Thyroid gland (tissue), 4 donors: Measurements from ENCODE around the gene PSTPIP1. TPM values are rescaled to one million over a fixed set of nuclear protein-coding genes. Genes with fewer than 3 reads are reported as not detected.

Experiments used
- DNase-seq, 2 donors: peaks; one replicate each; pipeline ENCODE4 v3.0.0-alpha.2; 2019
- H3K27ac ChIP-seq, 3 donors: fragments of 200-600 bp; sonication (generic); 1 replicate in 2 of 3; 2 replicates in 1 of 3; pipeline ENCODE4 v1.5.1; 2016 to 2019; ENCODE audit warnings: mild to moderate bottlenecking in 1 of 3, moderate library complexity in 1 of 3
- H3K27me3 ChIP-seq: fragments of 200-600 bp; sonication (generic); one replicate; pipeline ENCODE4 v1.5.1; 2019
- H3K36me3 ChIP-seq, 2 donors: fragments of 200-600 bp; sonication (generic); one replicate each; pipeline ENCODE4 v1.5.1; 2016 to 2019
- H3K4me1 ChIP-seq, 2 donors: fragments of 200-600 bp; sonication (generic); one replicate each; pipeline ENCODE4 v1.5.1; 2017 to 2019
- H3K4me3 ChIP-seq, 3 donors: fragments of 200-600 bp; sonication (generic); replicated peaks in 1 of 3; 1 replicate in 2 of 3; 2 replicates in 1 of 3; pipeline ENCODE4 v1.5.1; 2016; ENCODE audit warnings: mild to moderate bottlenecking in 1 of 3
- H3K9me3 ChIP-seq: fragments of 200-600 bp; sonication (generic); one replicate; pipeline ENCODE4 v1.5.1; 2017
- CTCF ChIP-seq, 6 experiments: fragments of 200-600 bp in 3 of 6; fragments of 450-650 bp in 3 of 6; sonication (generic) in 3 of 6; IDR thresholded peaks; one replicate each; pipeline ENCODE4 v1.5.1; 2016 to 2019; ENCODE audit warnings: antibody characterized with exemption in 6 of 6, mild to moderate bottlenecking in 2 of 6, inconsistent platforms in 1 of 6, moderate library complexity in 1 of 6
- POLR2A ChIP-seq, 2 donors: fragments of 450-650 bp; IDR thresholded peaks; one replicate each; pipeline ENCODE4 v1.6.1; 2017; ENCODE audit warnings: antibody characterized with exemption in 2 of 2, mild to moderate bottlenecking in 2 of 2, moderate library complexity in 1 of 2
- WGBS, 2 donors: methylation state at CpG; one replicate each; pipeline ENCODE4 v1.1.5; 2017; 5-methylcytosine and 5-hydroxymethylcytosine counted together
- intact Hi-C: fragments of 100-400 bp; cut with DNase I; formaldehyde crosslinking; loops from one replicate; pipeline ENCODE4 v1.15.1; 2023
- total RNA-seq, 4 donors: library from RNA; depleted of rRNA; stranded (reverse); fragments of >200 nt; gene quantifications; one replicate each; pipeline ENCODE4 v1.2.3, GENCODE V29; 2016

The PSTPIP1 gene
- total RNA-seq, 4 donors from 2014 or later: 1.4 to 6.9 (median 3.7) TPM

GRCh38 chr15:77024273-77025082 is 29.6 kb downstream of the PSTPIP1 start:
- 24 to 26% methylated on average over 15 to 16 of the region's 17 CpGs for WGBS, 2 donors
- intact Hi-C loops: loop anchor here (5.0 to 10.0 kb wide), 2 partner anchors 80 to 523 kb away; no protein-coding TSS in a partner anchor
- peaks cover 0 to 9% of the 10 kb centered on the region in 2 donors for H3K4me1 ChIP-seq
- H3K4me3 ChIP-seq: no peak overlapping the region
- H3K27me3 ChIP-seq: no peaks in the 10 kb centered on the region
- DNase-seq: peak; percentile 63 to 70
- H3K9me3 ChIP-seq: no peaks in the 10 kb centered on the region
- no peak for TF ChIP-seq POLR2A (IDR thresholded peaks at IDR 0.05)
- peak; percentile 77 to 97 (median 88) for TF ChIP-seq CTCF (IDR thresholded peaks at IDR 0.05)
- H3K27ac ChIP-seq: no peak overlapping the region
- H3K36me3 ChIP-seq: no peaks in the 10 kb centered on the region

- Histone ChIP-seq H3K9me3 (no peaks in the 10 kb centered on the region), H3K27ac (no peak overlapping the region), H3K27me3 (no peaks in the 10 kb centered on the region), H3K4me1 (peaks cover 0 to 9% of the 10 kb centered on the region in 2 donors), H3K4me3 (no peak overlapping the region), H3K36me3 (no peaks in the 10 kb centered on the region)
- TF ChIP-seq POLR2A (IDR thresholded peaks at IDR 0.05): no peak
- no peak for TF ChIP-seq CTCF (IDR thresholded peaks at IDR 0.05)
- 87 to 91% methylated on average over 15 of the region's 15 CpGs for WGBS, 2 donors
- intact Hi-C loops: loop anchor here (10.0 kb wide), 1 partner anchor 80 kb away; no protein-coding TSS in a partner anchor
- no peak for DNase-seq
Measured at GRCh38 chr15:77025083-77025901, 30.4 kb downstream of the PSTPIP1 start.

- H3K9me3 ChIP-seq: no peaks in the 10 kb centered on the region
- no peak for DNase-seq
- no peak overlapping the region for H3K4me3 ChIP-seq
- TF ChIP-seq CTCF (IDR thresholded peaks at IDR 0.05): no peak
- H3K27me3 ChIP-seq: no peaks in the 10 kb centered on the region
- no peak overlapping the region for H3K27ac ChIP-seq
- H3K36me3 ChIP-seq: no peaks in the 10 kb centered on the region
- peaks cover 0 to 9% of the 10 kb centered on the region in 2 donors for H3K4me1 ChIP-seq
- intact Hi-C loops: loop anchor here (10.0 kb wide), 1 partner anchor 79 kb away; no protein-coding TSS in a partner anchor
- 90 to 94% methylated on average over 4 of the region's 4 CpGs for WGBS, 2 donors
Measured at GRCh38 chr15:77025941-77026411, 31.1 kb downstream of the PSTPIP1 start.

DNA sequence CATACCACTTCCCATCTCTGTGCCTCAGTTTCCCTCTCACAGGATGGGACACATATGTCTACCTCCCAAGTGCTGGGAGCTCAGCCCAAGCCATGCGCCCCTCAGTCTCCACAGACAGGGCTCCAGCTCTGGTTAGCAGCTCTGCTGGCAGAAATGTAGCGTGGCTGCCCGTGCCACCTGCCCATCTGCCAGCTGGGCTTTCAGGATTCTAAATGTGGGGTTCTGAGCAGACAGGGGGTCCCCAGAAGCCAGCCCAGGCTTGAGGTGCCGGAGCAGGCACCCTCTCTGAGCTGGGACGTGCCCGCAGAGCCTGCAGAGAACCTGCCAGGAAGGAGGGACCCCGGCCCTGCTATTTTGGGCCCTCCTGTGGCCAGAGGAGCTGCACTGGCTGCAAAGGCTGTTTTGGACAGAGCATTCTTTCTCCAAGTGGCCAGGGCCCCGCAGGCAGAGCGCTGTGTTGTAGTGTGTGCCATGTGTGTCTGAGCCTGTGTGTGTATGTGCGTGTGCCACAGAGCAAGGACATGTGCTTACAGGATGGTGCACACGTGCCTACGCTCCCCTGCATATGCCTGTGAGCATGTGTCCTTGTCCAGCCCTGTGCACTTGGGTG is 31.7 kb downstream of the PSTPIP1 start:
- intact Hi-C loops: loop anchor here (10.0 kb wide), 1 partner anchor 78 kb away; no protein-coding TSS in a partner anchor
- Histone ChIP-seq H3K27me3 (no peaks in the 10 kb centered on the region), H3K36me3 (no peaks in the 10 kb centered on the region), H3K4me1 (peaks cover 0 to 9% of the 10 kb centered on the region in 2 donors), H3K4me3 (no peak overlapping the region), H3K9me3 (no peaks in the 10 kb centered on the region), H3K27ac (no peak overlapping the region)
- no peak for DNase-seq
- TF ChIP-seq POLR2A (IDR thresholded peaks at IDR 0.05) (no peak), CTCF (IDR thresholded peaks at IDR 0.05) (no peak)
- 82 to 93% methylated on average over 3 to 8 of the region's 12 CpGs for WGBS, 2 donors
